GM12891 (cell line): ENCODE data around the gene NFILZ.
"Not testable (repeated sequence)": the region's sequence is repeated elsewhere in the genome, so short reads cannot be mapped to it uniquely, and the experiment has no call there.

Source experiments
- DNase-seq: peaks from one replicate; pipeline ENCODE4 v3.0.0; 2011; ENCODE audit warnings: low spot score; ENCODE audit not compliant: insufficient read length
- FAIRE-seq: peaks from 2 replicates; lab custom pipeline; 2011; peaks lifted over from hg19 to GRCh38; lab: Jason Lieb, UNC
- PAX5 ChIP-seq: IDR thresholded peaks from 2 replicates; pipeline ENCODE4 v1.6.1; 2011; ENCODE audit warnings: low read length, moderate library complexity, mild to moderate bottlenecking; ENCODE audit not compliant: insufficient read depth, severe bottlenecking
- POLR2A ChIP-seq: IDR thresholded peaks from 2 replicates; pipeline ENCODE4 v1.6.1; 2011; ENCODE audit warnings: low read depth, low read length, control low read depth
- POLR2AphosphoS5 ChIP-seq: IDR thresholded peaks from 2 replicates; pipeline ENCODE4 v1.6.1; 2011; ENCODE audit warnings: low read depth, low read length, control low read depth
- POU2F2 ChIP-seq: IDR thresholded peaks from 2 replicates; pipeline ENCODE4 v1.6.1; 2011; ENCODE audit warnings: low read depth, mild to moderate bottlenecking, control low read depth, low read length, moderate library complexity
- SPI1 ChIP-seq: IDR thresholded peaks from 2 replicates; pipeline ENCODE4 v1.6.1; 2011; ENCODE audit warnings: low read depth, low read length, control low read depth
- TAF1 ChIP-seq: IDR thresholded peaks from 2 replicates; pipeline ENCODE4 v1.6.1; 2011; ENCODE audit warnings: low read depth, low read length, control low read depth

Gene NFILZ

GRCh38 chr19:8610936-8611300 is 19.5 kb upstream of the NFILZ start:
- DNase-seq: no peak
- FAIRE-seq: no peak
- no peak for TF ChIP-seq SPI1
- no peak for TF ChIP-seq POLR2AphosphoS5
- no peak for TF ChIP-seq POU2F2
- TF ChIP-seq POLR2A: no peak
- TF ChIP-seq TAF1: no peak
- TF ChIP-seq PAX5: no peak

- DNase-seq: no peak
- no peak for TF ChIP-seq TAF1
- FAIRE-seq: no peak
Observed at GRCh38 chr19:8611391-8611876, 19.0 kb upstream of the NFILZ start.

GRCh38 chr19:8611877-8612806 is 18.3 kb upstream of the NFILZ start:
- FAIRE-seq (no peak), DNase-seq (no peak)
- TF ChIP-seq POLR2A (no peak), POLR2AphosphoS5 (no peak), TAF1 (no peak), SPI1 (no peak), PAX5 (no peak), POU2F2 (no peak)

- DNase-seq (no peak), FAIRE-seq (no peak)
- TF ChIP-seq POU2F2 (no peak), SPI1 (no peak), TAF1 (no peak), POLR2AphosphoS5 (no peak), PAX5 (no peak), POLR2A (no peak)
Observed at GRCh38 chr19:8612807-8613171, 17.6 kb upstream of the NFILZ start.

GRCh38 chr19:8614455-8614854 is 16.0 kb upstream of the NFILZ start:
- TF ChIP-seq PAX5: no peak
- no peak for TF ChIP-seq POLR2A
- TF ChIP-seq SPI1: no peak
- no peak for TF ChIP-seq POLR2AphosphoS5
- no peak for DNase-seq
- no peak for FAIRE-seq

GRCh38 chr19:8615024-8615423 is 15.4 kb upstream of the NFILZ start:
- DNase-seq (no peak), FAIRE-seq (no peak)
- TF ChIP-seq SPI1 (no peak), POU2F2 (no peak), PAX5 (no peak), POLR2AphosphoS5 (no peak), POLR2A (no peak), TAF1 (no peak)

- FAIRE-seq (no peak), DNase-seq (no peak)
- TF ChIP-seq POU2F2: no peak
- TF ChIP-seq POLR2A: no peak
- no peak for TF ChIP-seq POLR2AphosphoS5
- TF ChIP-seq PAX5: no peak
- TF ChIP-seq TAF1: no peak
- TF ChIP-seq SPI1: 0 out of 2 replicates have a peak, but pooled peaks have one; percentile 5
Observed at GRCh38 chr19:8615813-8616596, 14.4 kb upstream of the NFILZ start.

GRCh38 chr19:8616861-8617260 is 13.6 kb upstream of the NFILZ start:
- FAIRE-seq: no peak
- TF ChIP-seq PAX5 (no peak), POLR2A (no peak), SPI1 (no peak), TAF1 (no peak), POLR2AphosphoS5 (no peak), POU2F2 (no peak)

GRCh38 chr19:8617325-8617724 is 13.1 kb upstream of the NFILZ start:
- FAIRE-seq, DNase-seq: not testable (repeated sequence)

More at GRCh38 chr19:8616861-8617260, 13.6 kb upstream of the NFILZ start:
- DNase-seq: no peak

- TF ChIP-seq PAX5: no peak
- no peak for TF ChIP-seq SPI1
- TF ChIP-seq POLR2AphosphoS5: no peak
- TF ChIP-seq POLR2A: no peak
- no peak for TF ChIP-seq TAF1
- no peak for TF ChIP-seq POU2F2
- no peak for FAIRE-seq
- no peak for DNase-seq
Observed at GRCh38 chr19:8617984-8618383, 12.4 kb upstream of the NFILZ start.
